Measurements from ENCODE around the gene CDC14C. TPM values are rescaled to one million over a fixed set of nuclear protein-coding genes. Genes with fewer than 3 reads are reported as not detected.

The CDC14C gene
- 0.19 TPM in 1 of 2 replicates, not detected in the other for total RNA-seq

DNA sequence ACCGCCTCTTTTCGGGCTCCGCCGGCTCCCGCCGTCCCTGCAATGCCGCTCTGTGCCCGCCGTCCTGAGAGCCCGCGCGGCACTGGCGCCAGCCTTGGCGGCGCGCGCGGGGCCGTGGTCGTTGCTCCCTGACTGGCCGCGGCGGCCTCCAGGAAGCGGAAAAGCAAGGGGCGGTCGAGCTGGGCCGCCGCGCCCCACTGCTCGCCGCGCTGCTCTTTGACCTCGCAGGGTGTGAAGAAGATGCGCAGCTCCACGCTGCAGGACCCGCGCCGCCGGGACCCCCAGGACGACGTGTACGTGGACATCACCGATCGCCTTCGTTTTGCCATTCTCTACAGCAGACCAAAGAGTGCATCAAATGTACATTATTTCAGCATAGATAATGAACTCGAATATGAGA, at the start of gene CDC14C:
TSS of gene CDC14C (plus strand) at position 115 of the 400 bp plus-strand sequence. CDS start at position 241, 126 bp downstream.

